Glutamatergic neuron (in vitro differentiated cells): ENCODE measurements around the gene SLIT1. TPM values are rescaled to one million over a fixed set of nuclear protein-coding genes. Genes with fewer than 3 reads are reported as not detected.

ENCODE experiments used
- DNase-seq: peaks from one replicate; pipeline ENCODE4 v3.0.0; 2022
- H3K27ac Mint-ChIP-seq: one replicate; pipeline ENCODE4 v1.8.0; 2020; ENCODE audit warnings: mild to moderate bottlenecking, mixed read lengths, inconsistent platforms; ENCODE audit not compliant: unreplicated experiment
- H3K27me3 Mint-ChIP-seq: one replicate; pipeline ENCODE4 v1.8.0; 2020; ENCODE audit warnings: mild to moderate bottlenecking, moderate library complexity, mixed read lengths, inconsistent platforms; ENCODE audit not compliant: unreplicated experiment
- H3K36me3 Mint-ChIP-seq: one replicate; pipeline ENCODE4 v1.8.0; 2020; ENCODE audit warnings: mild to moderate bottlenecking, mixed read lengths, inconsistent platforms; ENCODE audit not compliant: unreplicated experiment
- H3K4me1 Mint-ChIP-seq: one replicate; pipeline ENCODE4 v1.8.0; 2020; ENCODE audit warnings: mild to moderate bottlenecking, low read depth, mixed read lengths, inconsistent platforms; ENCODE audit not compliant: unreplicated experiment
- H3K4me3 Mint-ChIP-seq: one replicate; pipeline ENCODE4 v1.8.0; 2020; ENCODE audit warnings: mild to moderate bottlenecking, mixed read lengths, inconsistent platforms; ENCODE audit not compliant: unreplicated experiment
- H3K9me3 Mint-ChIP-seq: one replicate; pipeline ENCODE4 v1.8.0; 2020; ENCODE audit warnings: mild to moderate bottlenecking, moderate library complexity, mixed read lengths, inconsistent platforms; ENCODE audit not compliant: unreplicated experiment
- CTCF ChIP-seq: fragments of 200-600 bp; sonication (generic); IDR thresholded peaks from one replicate; pipeline ENCODE4 v1.5.0; 2021; ENCODE audit not compliant: partially characterized antibody, unreplicated experiment
- total RNA-seq: library from RNA; stranded (reverse); fragmentation: NEBNext Ultra II Directional; extraction: Animal tissue kit (Norgen Biotek cat#: 25700); gene quantifications from one replicate; pipeline ENCODE4 v1.2.1, GENCODE V29; 2021; ENCODE audit not compliant: unreplicated experiment

SLIT1 gene
- total RNA-seq, 1 donor from 2014 or later, result 11.3 TPM

- Mint-ChIP-seq H3K4me1 (no peaks in the 10 kb centered on the region), H3K9me3 (no peaks in the 10 kb centered on the region), H3K27me3 (peaks cover 7% of the 10 kb centered on the region), H3K4me3 (no peak overlapping the region), H3K27ac (no peak overlapping the region), H3K36me3 (peaks cover 11% of the 10 kb centered on the region)
- TF ChIP-seq CTCF, result no peak
- DNase-seq, result no peak
Observed at GRCh38 chr10:97003804-97004201, 182.0 kb downstream of the SLIT1 start.

- no peaks in the 10 kb centered on the region for H3K4me1 Mint-ChIP-seq
- no peak for DNase-seq
- peaks cover 7% of the 10 kb centered on the region for H3K27me3 Mint-ChIP-seq
- H3K9me3 Mint-ChIP-seq, result no peaks in the 10 kb centered on the region
- peaks cover 11% of the 10 kb centered on the region for H3K36me3 Mint-ChIP-seq
- H3K4me3 Mint-ChIP-seq, result no peak overlapping the region
- no peak overlapping the region for H3K27ac Mint-ChIP-seq
- TF ChIP-seq CTCF, result no peak
Observed at GRCh38 chr10:97003151-97003803, 182.5 kb downstream of the SLIT1 start.

- DNase-seq, result no peak
- no peak for TF ChIP-seq CTCF
- Mint-ChIP-seq H3K4me1 (no peaks in the 10 kb centered on the region), H3K36me3 (peaks cover 11% of the 10 kb centered on the region), H3K27ac (no peak overlapping the region), H3K9me3 (no peaks in the 10 kb centered on the region), H3K27me3 (peaks cover 7% of the 10 kb centered on the region), H3K4me3 (no peak overlapping the region)
Observed at GRCh38 chr10:97002670-97003069, 183.1 kb downstream of the SLIT1 start.

GRCh38 chr10:97001183-97001991 lies 184.4 kb downstream of the SLIT1 start:
- H3K4me1 Mint-ChIP-seq, result no peaks in the 10 kb centered on the region
- peaks cover 7% of the 10 kb centered on the region for H3K27me3 Mint-ChIP-seq
- H3K27ac Mint-ChIP-seq, result no peak overlapping the region
- H3K36me3 Mint-ChIP-seq, result no peaks in the 10 kb centered on the region
- no peak overlapping the region for H3K4me3 Mint-ChIP-seq
- no peaks in the 10 kb centered on the region for H3K9me3 Mint-ChIP-seq
- no peak for TF ChIP-seq CTCF
- no peak for DNase-seq
